ENCODE data around the gene SNRNP200. TPM values are rescaled to one million over a fixed set of nuclear protein-coding genes. Genes with fewer than 3 reads are reported as not detected.
"Not testable (repeated sequence)": the region's sequence is repeated elsewhere in the genome, so short reads cannot be mapped to it uniquely, and the experiment has no call there.

Gene SNRNP200
- total RNA-seq, 2 experiments from 2014 or later = 79.3 to 216 TPM

- Histone ChIP-seq H3K9me3 (ENCODE audit: low read length) (no peaks in the 10 kb centered on the region), H4K20me1 (ENCODE audit: insufficient read depth, low read length) (no peaks in the 10 kb centered on the region), H2AFZ (ENCODE audit: low read length) (no peak overlapping the region), H3K27ac (ENCODE audit: low read depth, low read length, poor library complexity, severe bottlenecking) (no peak overlapping the region), H3K4me2 (ENCODE audit: low read length) (no peak overlapping the region), H3K4me1 (ENCODE audit: insufficient read depth, low read length, poor library complexity, severe bottlenecking) (no peaks in the 10 kb centered on the region), H3K9me2 (ENCODE audit: insufficient read depth, low read length) (no peaks in the 10 kb centered on the region), H3K4me3 (ENCODE audit: low read depth, low read length, poor library complexity, severe bottlenecking) (no peak overlapping the region), H3K79me2 (ENCODE audit: insufficient read depth, low read depth, low read length) (0 out of 2 replicates have a peak, but pooled peaks cover under 1% of the 10 kb centered on the region), H3K36me3 (ENCODE audit: insufficient read depth, low read length) (peaks cover 99% of the 10 kb centered on the region)
- ChIA-PET CTCF (ENCODE audit: unreplicated experiment) (no interaction called here), POLR2A (no interaction called here)
- TF ChIP-seq, protein P1, sequence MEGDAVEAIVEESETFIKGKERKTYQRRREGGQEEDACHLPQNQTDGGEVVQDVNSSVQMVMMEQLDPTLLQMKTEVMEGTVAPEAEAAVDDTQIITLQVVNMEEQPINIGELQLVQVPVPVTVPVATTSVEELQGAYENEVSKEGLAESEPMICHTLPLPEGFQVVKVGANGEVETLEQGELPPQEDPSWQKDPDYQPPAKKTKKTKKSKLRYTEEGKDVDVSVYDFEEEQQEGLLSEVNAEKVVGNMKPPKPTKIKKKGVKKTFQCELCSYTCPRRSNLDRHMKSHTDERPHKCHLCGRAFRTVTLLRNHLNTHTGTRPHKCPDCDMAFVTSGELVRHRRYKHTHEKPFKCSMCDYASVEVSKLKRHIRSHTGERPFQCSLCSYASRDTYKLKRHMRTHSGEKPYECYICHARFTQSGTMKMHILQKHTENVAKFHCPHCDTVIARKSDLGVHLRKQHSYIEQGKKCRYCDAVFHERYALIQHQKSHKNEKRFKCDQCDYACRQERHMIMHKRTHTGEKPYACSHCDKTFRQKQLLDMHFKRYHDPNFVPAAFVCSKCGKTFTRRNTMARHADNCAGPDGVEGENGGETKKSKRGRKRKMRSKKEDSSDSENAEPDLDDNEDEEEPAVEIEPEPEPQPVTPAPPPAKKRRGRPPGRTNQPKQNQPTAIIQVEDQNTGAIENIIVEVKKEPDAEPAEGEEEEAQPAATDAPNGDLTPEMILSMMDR (conservative IDR thresholded peaks at IDR 0.05; ENCODE audit: low read length) = no peak
- no peak for TF ChIP-seq EZH2phosphoT487 (IDR thresholded peaks at IDR 0.05; ENCODE audit: borderline replicate concordance, low read depth, low read length)
- no TSS peak for BruUV-seq (replicated peaks)
- DNase-seq (ENCODE audit: low spot score) = no peak
- intact Hi-C loops (cut with micrococcal nuclease; ENCODE audit: unreplicated experiment) = no loop called here
Measured at GRCh38 chr2:96296925-96297324, 8.4 kb downstream of the SNRNP200 start.

DNA sequence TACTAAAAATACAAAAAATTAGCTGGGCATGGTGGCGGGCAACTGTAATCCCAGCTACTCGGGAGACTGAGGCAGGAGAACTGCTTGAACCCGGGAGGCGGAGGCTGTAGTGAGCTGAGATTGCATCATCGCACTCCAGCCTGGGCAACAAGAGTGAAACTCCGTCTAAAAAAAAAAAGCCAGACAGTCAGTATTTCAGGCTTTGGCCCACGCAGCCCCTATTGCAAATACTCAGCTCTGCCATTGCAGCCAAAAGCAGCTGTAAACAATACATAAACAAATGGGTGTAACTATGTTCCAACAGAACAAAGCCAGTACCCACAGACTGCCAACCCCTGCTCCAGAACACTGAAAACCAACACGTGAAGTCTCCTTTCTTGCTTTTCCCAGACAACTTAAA, 11.1 kb downstream of the SNRNP200 start:
- CTCF ChIA-PET (ENCODE audit: unreplicated experiment); H3K27ac ChIP-seq (ENCODE audit: low read depth, low read length, poor library complexity, severe bottlenecking); BruUV-seq (replicated peaks); H3K79me2 ChIP-seq (ENCODE audit: insufficient read depth, low read depth, low read length); H2AFZ ChIP-seq (ENCODE audit: low read length); H3K4me3 ChIP-seq (ENCODE audit: low read depth, low read length, poor library complexity, severe bottlenecking); DNase-seq (ENCODE audit: low spot score); H3K4me1 ChIP-seq (ENCODE audit: insufficient read depth, low read length, poor library complexity, severe bottlenecking); H3K9me3 ChIP-seq (ENCODE audit: low read length); H4K20me1 ChIP-seq (ENCODE audit: insufficient read depth, low read length); H3K4me2 ChIP-seq (ENCODE audit: low read length); H3K9me2 ChIP-seq (ENCODE audit: insufficient read depth, low read length): not testable (repeated sequence)
- intact Hi-C loops (cut with micrococcal nuclease; ENCODE audit: unreplicated experiment) = loop anchor here (5.0 kb wide), 1 partner anchor 48 kb away; no protein-coding TSS in a partner anchor
- H3K36me3 ChIP-seq (ENCODE audit: insufficient read depth, low read length) = peaks cover 99% of the 10 kb centered on the region
- POLR2A ChIA-PET = interaction anchor here (0.8 to 0.9 kb wide), 2 partner anchors 10 to 52 kb away, joined by 4 to 6 read pairs; no protein-coding TSS in a partner anchor

DNA sequence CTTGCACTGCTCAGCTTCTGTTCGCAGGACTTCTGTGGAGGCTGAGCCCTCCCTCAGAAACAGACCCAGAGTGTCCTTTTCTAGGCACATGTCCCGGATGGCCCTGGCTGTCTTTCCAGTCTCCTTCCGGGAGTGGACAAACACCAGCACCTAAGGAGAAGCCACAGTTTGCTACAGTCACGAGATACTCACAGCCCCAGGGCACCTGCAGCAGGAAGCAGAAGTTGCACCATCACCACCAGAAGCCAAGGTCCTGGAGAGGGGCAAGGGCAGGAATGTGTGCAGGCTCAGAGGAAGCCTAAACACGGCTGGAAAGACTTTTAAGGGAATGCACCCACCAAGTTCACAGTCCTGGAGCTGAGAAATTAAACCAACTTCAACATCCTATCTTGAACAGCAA, 13.6 kb downstream of the SNRNP200 start:
- no peaks in the 10 kb centered on the region for H3K4me1 ChIP-seq (ENCODE audit: insufficient read depth, low read length, poor library complexity, severe bottlenecking)
- ChIA-PET CTCF (ENCODE audit: unreplicated experiment) (interaction anchor here (0.6 kb wide), 1 partner anchor 37 kb away, joined by 4 read pairs; no protein-coding TSS in a partner anchor), POLR2A (no interaction called here)
- H3K9me3 ChIP-seq (ENCODE audit: low read length) = no peaks in the 10 kb centered on the region
- H3K4me3 ChIP-seq (ENCODE audit: low read depth, low read length, poor library complexity, severe bottlenecking) = no peak overlapping the region
- no peaks in the 10 kb centered on the region for H4K20me1 ChIP-seq (ENCODE audit: insufficient read depth, low read length)
- no peaks in the 10 kb centered on the region for H3K79me2 ChIP-seq (ENCODE audit: insufficient read depth, low read depth, low read length)
- BruUV-seq (replicated peaks) = no TSS peak
- no peaks in the 10 kb centered on the region for H3K9me2 ChIP-seq (ENCODE audit: insufficient read depth, low read length)
- no peak overlapping the region for H3K27ac ChIP-seq (ENCODE audit: low read depth, low read length, poor library complexity, severe bottlenecking)
- no peak overlapping the region for H3K4me2 ChIP-seq (ENCODE audit: low read length)
- DNase-seq (ENCODE audit: low spot score) = no peak
- H2AFZ ChIP-seq (ENCODE audit: low read length) = no peak overlapping the region
- peaks cover 99% of the 10 kb centered on the region for H3K36me3 ChIP-seq (ENCODE audit: insufficient read depth, low read length)
- intact Hi-C loops (cut with micrococcal nuclease; ENCODE audit: unreplicated experiment) = loop anchor here (5.0 kb wide), 1 partner anchor 51 kb away; no protein-coding TSS in a partner anchor
- TF ChIP-seq, protein P1 (conservative IDR thresholded peaks at IDR 0.05; ENCODE audit: low read length) = no peak
- TF ChIP-seq EZH2phosphoT487 (IDR thresholded peaks at IDR 0.05; ENCODE audit: borderline replicate concordance, low read depth, low read length) = no peak
